Chondrocyte (in vitro differentiated cells): ENCODE measurements around the gene SLC7A7. TPM values are rescaled to one million over a fixed set of nuclear protein-coding genes. Genes with fewer than 3 reads are reported as not detected.
"Not testable (repeated sequence)": the region's sequence is repeated elsewhere in the genome, so short reads cannot be mapped to it uniquely, and the experiment has no call there.

Experiments used
- DNase-seq: peaks from one replicate; pipeline ENCODE4 v3.0.0; 2021; ENCODE audit warnings: mixed read lengths, low spot score
- H3K27ac Mint-ChIP-seq: one replicate; pipeline ENCODE4 v1.8.0; 2021; ENCODE audit warnings: mild to moderate bottlenecking, moderate library complexity, mixed read lengths; ENCODE audit not compliant: unreplicated experiment
- H3K27me3 Mint-ChIP-seq: 2 replicates; pipeline ENCODE4 v1.8.0; 2021; ENCODE audit warnings: low read depth, mixed read lengths
- H3K36me3 Mint-ChIP-seq: 2 replicates; pipeline ENCODE4 v1.8.0; 2021; ENCODE audit warnings: low read depth, mixed read lengths
- H3K4me1 Mint-ChIP-seq: 2 replicates; pipeline ENCODE4 v1.8.0; 2021; ENCODE audit warnings: low read depth, mild to moderate bottlenecking, mixed read lengths
- H3K4me3 Mint-ChIP-seq: one replicate; pipeline ENCODE4 v1.8.0; 2021; ENCODE audit warnings: mild to moderate bottlenecking, moderate library complexity, mixed read lengths; ENCODE audit not compliant: unreplicated experiment
- H3K9me3 Mint-ChIP-seq: 2 replicates; pipeline ENCODE4 v1.8.0; 2021; ENCODE audit warnings: low read depth, mixed read lengths
- total RNA-seq: library from RNA; stranded (reverse); gene quantifications from 3 replicates; pipeline ENCODE4 v1.2.1, GENCODE V29; 2021
- TF ChIP-seq, protein P1 (sequence below): fragments of 200-600 bp; sonication (generic); IDR thresholded peaks from 2 replicates; pipeline ENCODE4 v1.5.0; 2021; ENCODE audit warnings: antibody characterized with exemption, mild to moderate bottlenecking, moderate library complexity

Gene SLC7A7
- total RNA-seq, 1 donor from 2014 or later: 1.5 TPM

DNA sequence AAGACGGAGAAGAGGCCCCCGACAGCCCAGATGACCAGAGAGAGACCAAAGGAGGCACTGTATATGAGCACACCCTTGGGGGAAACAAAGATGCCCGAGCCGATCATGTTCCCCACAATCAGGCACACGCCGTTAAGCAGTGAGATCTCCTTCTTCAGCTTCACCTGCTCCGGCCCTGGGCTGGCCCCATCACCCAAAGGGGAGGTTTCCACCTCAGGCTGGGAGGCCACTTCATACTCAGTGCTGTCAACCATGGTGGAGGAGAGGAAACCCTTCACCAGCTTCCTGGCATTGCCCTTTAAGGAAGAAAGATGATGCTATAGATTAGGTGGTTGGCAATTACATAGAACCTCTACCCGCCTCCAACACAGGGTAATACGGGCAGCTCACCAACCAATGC is 2.1 kb downstream of the SLC7A7 start:
- no peak for DNase-seq
- H3K4me1 Mint-ChIP-seq: peaks cover 19% of the 10 kb centered on the region
- no peak overlapping the region for H3K4me3 Mint-ChIP-seq
- no peak overlapping the region for H3K27ac Mint-ChIP-seq
- H3K27me3 Mint-ChIP-seq: no peaks in the 10 kb centered on the region
- no peaks in the 10 kb centered on the region for H3K36me3 Mint-ChIP-seq
- TF ChIP-seq, protein P1, sequence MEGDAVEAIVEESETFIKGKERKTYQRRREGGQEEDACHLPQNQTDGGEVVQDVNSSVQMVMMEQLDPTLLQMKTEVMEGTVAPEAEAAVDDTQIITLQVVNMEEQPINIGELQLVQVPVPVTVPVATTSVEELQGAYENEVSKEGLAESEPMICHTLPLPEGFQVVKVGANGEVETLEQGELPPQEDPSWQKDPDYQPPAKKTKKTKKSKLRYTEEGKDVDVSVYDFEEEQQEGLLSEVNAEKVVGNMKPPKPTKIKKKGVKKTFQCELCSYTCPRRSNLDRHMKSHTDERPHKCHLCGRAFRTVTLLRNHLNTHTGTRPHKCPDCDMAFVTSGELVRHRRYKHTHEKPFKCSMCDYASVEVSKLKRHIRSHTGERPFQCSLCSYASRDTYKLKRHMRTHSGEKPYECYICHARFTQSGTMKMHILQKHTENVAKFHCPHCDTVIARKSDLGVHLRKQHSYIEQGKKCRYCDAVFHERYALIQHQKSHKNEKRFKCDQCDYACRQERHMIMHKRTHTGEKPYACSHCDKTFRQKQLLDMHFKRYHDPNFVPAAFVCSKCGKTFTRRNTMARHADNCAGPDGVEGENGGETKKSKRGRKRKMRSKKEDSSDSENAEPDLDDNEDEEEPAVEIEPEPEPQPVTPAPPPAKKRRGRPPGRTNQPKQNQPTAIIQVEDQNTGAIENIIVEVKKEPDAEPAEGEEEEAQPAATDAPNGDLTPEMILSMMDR: no peak
- H3K9me3 Mint-ChIP-seq: no peaks in the 10 kb centered on the region

DNA sequence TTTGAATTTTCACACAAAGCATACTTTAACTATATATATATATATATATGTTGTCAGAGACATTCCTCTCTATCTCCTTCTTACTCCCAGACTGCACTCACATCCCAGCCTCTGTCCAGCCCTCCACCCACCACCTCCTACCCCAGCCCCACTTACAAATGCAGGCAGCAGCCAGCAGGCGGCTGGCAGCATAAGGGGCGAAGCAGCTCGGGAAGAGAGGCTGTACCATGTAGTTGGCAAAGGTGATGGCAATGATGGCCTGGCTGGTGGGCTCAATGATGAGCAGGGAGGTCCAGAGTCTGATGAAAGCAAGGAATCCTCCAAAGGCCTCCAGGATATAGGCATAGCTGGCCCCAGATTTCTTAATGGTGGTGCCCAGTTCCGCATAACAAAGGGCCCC is 2.5 kb downstream of the SLC7A7 start:
- H3K27ac Mint-ChIP-seq: no peak overlapping the region
- DNase-seq: no peak
- H3K4me1 Mint-ChIP-seq: peaks cover 15% of the 10 kb centered on the region
- TF ChIP-seq, protein P1: no peak
- H3K36me3 Mint-ChIP-seq: no peaks in the 10 kb centered on the region
- no peak overlapping the region for H3K4me3 Mint-ChIP-seq
- no peaks in the 10 kb centered on the region for H3K9me3 Mint-ChIP-seq
- no peaks in the 10 kb centered on the region for H3K27me3 Mint-ChIP-seq

- H3K36me3 Mint-ChIP-seq: no peaks in the 10 kb centered on the region
- no peak overlapping the region for H3K4me3 Mint-ChIP-seq
- no peaks in the 10 kb centered on the region for H3K27me3 Mint-ChIP-seq
- peaks cover 17% of the 10 kb centered on the region for H3K4me1 Mint-ChIP-seq
- no peak for DNase-seq
- TF ChIP-seq, protein P1: no peak
- H3K27ac Mint-ChIP-seq: no peak overlapping the region
- no peaks in the 10 kb centered on the region for H3K9me3 Mint-ChIP-seq
These were observed 3.5 kb downstream of the SLC7A7 start for GRCh38 chr14:22811722-22812121.

- Mint-ChIP-seq H3K9me3 (no peaks in the 10 kb centered on the region), H3K36me3 (peaks cover 3% of the 10 kb centered on the region), H3K4me3 (no peak overlapping the region), H3K27ac (no peak overlapping the region), H3K4me1 (peaks cover 3% of the 10 kb centered on the region), H3K27me3 (peaks cover 5% of the 10 kb centered on the region)
- DNase-seq: no peak
- TF ChIP-seq, protein P1: no peak
These were observed 6.6 kb downstream of the SLC7A7 start for GRCh38 chr14:22808388-22809209.

DNA sequence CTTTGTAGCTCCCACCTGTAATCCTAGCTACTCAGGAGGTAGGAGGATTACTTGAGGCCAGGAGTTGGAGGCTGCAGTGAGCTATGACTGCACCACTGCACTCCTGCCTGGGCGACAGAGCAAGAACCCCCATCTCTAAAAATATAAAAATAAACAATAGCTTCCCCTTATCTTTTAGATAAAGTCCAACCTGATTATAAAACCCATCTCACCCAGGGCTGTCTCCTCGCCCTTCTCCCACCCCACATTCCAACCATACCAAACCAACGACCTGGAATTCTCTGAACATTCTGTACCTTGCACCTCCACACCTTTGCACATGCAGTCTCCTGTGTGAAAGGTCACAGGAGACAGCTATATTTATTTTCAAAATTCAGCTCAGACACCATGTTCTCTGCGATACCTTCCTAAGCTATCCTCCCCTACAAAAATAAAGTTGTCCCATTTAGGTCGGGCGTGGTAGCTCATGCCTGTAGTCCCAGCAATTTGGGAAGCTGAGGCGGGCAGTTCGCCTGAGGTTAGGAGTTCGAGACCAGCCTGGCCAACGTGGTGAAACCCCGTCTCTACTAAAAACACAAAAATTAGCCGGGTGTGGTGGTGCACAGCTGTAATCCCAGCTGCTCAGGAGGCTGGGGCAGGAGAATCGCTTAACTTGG is 7.7 kb downstream of the SLC7A7 start:
- H3K27ac Mint-ChIP-seq: no peak overlapping the region
- H3K9me3 Mint-ChIP-seq: no peaks in the 10 kb centered on the region
- TF ChIP-seq, protein P1: no peak
- no peak for DNase-seq
- peaks cover 3% of the 10 kb centered on the region for H3K4me1 Mint-ChIP-seq
- H3K27me3 Mint-ChIP-seq: peaks cover 5% of the 10 kb centered on the region
- no peak overlapping the region for H3K4me3 Mint-ChIP-seq
- H3K36me3 Mint-ChIP-seq: peaks cover 3% of the 10 kb centered on the region

DNA sequence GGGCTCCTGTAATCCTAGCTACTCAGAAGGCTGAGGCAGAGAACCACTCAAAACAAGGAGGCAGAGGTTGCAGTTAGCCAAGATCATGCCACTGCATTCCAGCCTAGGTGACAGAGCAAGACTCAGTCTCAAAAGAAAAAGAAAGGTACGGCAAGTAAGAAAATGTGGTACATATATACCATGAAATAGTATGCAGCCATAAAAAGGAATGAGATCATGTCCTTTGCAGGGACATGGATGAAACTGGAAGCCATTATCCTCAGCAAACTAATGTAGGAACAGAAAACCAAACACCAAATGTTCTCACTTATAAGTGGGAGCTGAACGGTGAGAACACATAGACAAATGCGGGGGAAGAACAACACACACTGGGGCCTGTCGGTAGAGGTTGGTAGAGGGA is 10.0 kb downstream of the SLC7A7 start:
- H3K4me1 Mint-ChIP-seq, H3K27ac Mint-ChIP-seq, H3K9me3 Mint-ChIP-seq: not testable (repeated sequence)

More for the DNA sequence above, 10.0 kb downstream of the SLC7A7 start:
- H3K36me3 Mint-ChIP-seq, DNase-seq, H3K4me3 Mint-ChIP-seq, H3K27me3 Mint-ChIP-seq: not testable (repeated sequence)
